Nephron (organoid): ENCODE results near the gene ZMYM5.
"Not testable (repeated sequence)": the region's sequence is repeated elsewhere in the genome, so short reads cannot be mapped to it uniquely, and the experiment has no call there.

Experiments
- H3K27ac Mint-ChIP-seq, 3 experiments: 2 replicates each; pipeline ENCODE4 v1.8.0; 2020; ENCODE audit warnings: mixed read lengths in 3 of 3, mild to moderate bottlenecking in 2 of 3, moderate library complexity in 1 of 3
- H3K27me3 Mint-ChIP-seq: 2 replicates; pipeline ENCODE4 v1.8.0; 2021; ENCODE audit warnings: low read depth, mild to moderate bottlenecking, moderate library complexity, mixed read lengths
- H3K36me3 Mint-ChIP-seq: 2 replicates; pipeline ENCODE4 v1.8.0; 2020; ENCODE audit warnings: low read depth, mixed read lengths
- H3K4me1 Mint-ChIP-seq: 2 replicates; pipeline ENCODE4 v1.8.0; 2020; ENCODE audit warnings: mixed read lengths
- H3K4me3 Mint-ChIP-seq, 3 experiments: 2 replicates each; pipeline ENCODE4 v1.8.0; 2020; ENCODE audit warnings: mild to moderate bottlenecking in 3 of 3, mixed read lengths in 3 of 3, moderate library complexity in 2 of 3
- H3K9me3 Mint-ChIP-seq: 2 replicates; pipeline ENCODE4 v1.8.0; 2020; ENCODE audit warnings: mixed read lengths
- TF ChIP-seq, protein P1 (sequence below), 3 experiments: fragments of 200-600 bp; sonication (generic); IDR thresholded peaks; one replicate each; pipeline ENCODE4 v1.5.0; 2021; ENCODE audit warnings: antibody characterized with exemption in 3 of 3; ENCODE audit not compliant: unreplicated experiment in 3 of 3

The ZMYM5 gene

GRCh38 chr13:19836472-19836871 is 27.0 kb downstream of the ZMYM5 start:
- Mint-ChIP-seq H3K4me3 (no peak overlapping the region), H3K36me3 (peaks cover 63% of the 10 kb centered on the region), H3K27me3 (no peaks in the 10 kb centered on the region), H3K27ac (no peak overlapping the region), H3K4me1 (peaks cover 6% of the 10 kb centered on the region), H3K9me3 (no peaks in the 10 kb centered on the region)
- TF ChIP-seq, protein P1, sequence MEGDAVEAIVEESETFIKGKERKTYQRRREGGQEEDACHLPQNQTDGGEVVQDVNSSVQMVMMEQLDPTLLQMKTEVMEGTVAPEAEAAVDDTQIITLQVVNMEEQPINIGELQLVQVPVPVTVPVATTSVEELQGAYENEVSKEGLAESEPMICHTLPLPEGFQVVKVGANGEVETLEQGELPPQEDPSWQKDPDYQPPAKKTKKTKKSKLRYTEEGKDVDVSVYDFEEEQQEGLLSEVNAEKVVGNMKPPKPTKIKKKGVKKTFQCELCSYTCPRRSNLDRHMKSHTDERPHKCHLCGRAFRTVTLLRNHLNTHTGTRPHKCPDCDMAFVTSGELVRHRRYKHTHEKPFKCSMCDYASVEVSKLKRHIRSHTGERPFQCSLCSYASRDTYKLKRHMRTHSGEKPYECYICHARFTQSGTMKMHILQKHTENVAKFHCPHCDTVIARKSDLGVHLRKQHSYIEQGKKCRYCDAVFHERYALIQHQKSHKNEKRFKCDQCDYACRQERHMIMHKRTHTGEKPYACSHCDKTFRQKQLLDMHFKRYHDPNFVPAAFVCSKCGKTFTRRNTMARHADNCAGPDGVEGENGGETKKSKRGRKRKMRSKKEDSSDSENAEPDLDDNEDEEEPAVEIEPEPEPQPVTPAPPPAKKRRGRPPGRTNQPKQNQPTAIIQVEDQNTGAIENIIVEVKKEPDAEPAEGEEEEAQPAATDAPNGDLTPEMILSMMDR (IDR thresholded peaks at IDR 0.05; ENCODE audit: unreplicated experiment in 3 of 3): no peak

DNA sequence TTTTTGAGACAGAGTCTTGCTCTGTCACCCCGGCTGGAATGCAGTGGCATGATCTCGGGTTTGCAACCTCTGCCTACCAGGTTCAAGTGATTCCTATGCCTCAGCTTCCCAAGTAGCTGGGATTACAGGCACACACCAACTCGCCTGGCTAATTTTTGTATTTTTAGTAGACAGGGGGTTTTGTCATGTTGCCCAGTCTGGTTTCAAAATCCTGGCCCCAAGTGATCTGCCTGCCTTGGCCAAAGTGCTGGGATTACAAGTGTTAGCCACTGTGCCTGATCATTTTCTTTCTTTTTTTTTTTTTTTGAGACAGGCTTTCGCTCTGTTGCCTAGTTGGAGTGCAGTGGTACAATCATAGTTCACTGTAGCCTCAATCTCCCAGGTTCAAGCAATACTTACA is 28.7 kb downstream of the ZMYM5 start:
- Mint-ChIP-seq H3K36me3 (peaks cover 66% of the 10 kb centered on the region), H3K27me3 (no peaks in the 10 kb centered on the region), H3K27ac (no peak overlapping the region), H3K4me1 (peaks cover 6% of the 10 kb centered on the region), H3K9me3 (no peaks in the 10 kb centered on the region), H3K4me3 (no peak overlapping the region)
- TF ChIP-seq, protein P1 (IDR thresholded peaks at IDR 0.05; ENCODE audit: unreplicated experiment in 3 of 3): no peak

DNA sequence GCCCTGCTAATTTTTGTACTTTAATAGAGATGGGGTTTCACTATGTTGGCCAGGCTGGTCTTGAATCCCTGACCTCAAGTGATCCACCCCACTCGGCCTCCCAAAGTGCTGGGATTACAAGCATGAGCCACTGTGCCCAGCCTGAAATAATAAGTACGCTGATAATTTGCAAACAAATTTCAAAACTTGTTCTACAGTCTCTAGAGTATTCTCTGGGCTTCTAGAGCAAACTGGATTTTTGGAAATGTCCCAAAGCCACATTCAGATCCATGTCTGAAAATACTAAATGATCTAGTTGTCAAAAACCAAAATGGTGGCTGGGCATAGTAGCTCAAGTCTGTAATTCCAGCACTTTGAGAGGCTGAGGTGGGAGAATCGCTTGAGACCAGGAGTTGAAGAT is 40.8 kb downstream of the ZMYM5 start:
- Mint-ChIP-seq H3K27ac (no peak overlapping the region), H3K36me3 (peaks cover 63% of the 10 kb centered on the region), H3K9me3 (no peaks in the 10 kb centered on the region), H3K27me3 (no peaks in the 10 kb centered on the region), H3K4me1 (no peaks in the 10 kb centered on the region), H3K4me3 (no peak overlapping the region)
- TF ChIP-seq, protein P1 (IDR thresholded peaks at IDR 0.05; ENCODE audit: unreplicated experiment in 3 of 3): no peak

DNA sequence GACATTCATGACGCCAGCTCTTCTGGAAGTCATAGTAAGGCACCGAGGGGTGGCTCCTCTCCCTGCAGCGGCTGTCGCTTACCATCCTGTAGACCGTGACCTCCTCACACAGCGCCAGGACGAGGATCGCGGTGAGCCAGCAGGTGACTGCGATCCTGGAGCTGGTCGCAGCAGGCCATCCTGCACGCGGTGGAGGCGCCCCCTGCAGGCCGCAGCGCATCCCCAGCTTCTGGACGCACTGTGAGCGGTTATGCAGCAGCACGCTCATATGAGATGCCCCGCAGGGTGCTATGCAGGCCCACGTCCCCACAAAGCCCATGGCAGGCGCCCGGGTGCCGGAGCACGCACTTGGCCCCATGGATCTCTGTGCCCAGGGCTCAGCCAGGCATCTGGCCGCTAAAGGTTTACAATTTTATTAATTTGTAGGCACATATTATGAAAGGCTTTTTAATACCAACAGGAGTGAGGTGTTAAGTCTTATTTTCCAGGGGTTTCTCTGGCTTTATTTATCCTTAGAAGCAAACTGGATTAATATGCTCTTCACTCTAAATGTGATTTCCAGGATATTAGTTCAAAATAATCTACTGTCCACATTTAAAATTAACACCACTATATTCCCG is 45.1 kb downstream of the ZMYM5 start:
- H3K4me3 Mint-ChIP-seq: no peak overlapping the region
- no peaks in the 10 kb centered on the region for H3K9me3 Mint-ChIP-seq
- peaks cover 43% of the 10 kb centered on the region for H3K36me3 Mint-ChIP-seq
- no peak overlapping the region for H3K27ac Mint-ChIP-seq
- no peaks in the 10 kb centered on the region for H3K4me1 Mint-ChIP-seq
- no peaks in the 10 kb centered on the region for H3K27me3 Mint-ChIP-seq
- TF ChIP-seq, protein P1 (IDR thresholded peaks at IDR 0.05; ENCODE audit: unreplicated experiment in 3 of 3): peak; percentile 43 to 66 (median 46)

GRCh38 chr13:19817510-19818158 is 45.8 kb downstream of the ZMYM5 start:
- no peaks in the 10 kb centered on the region for H3K27me3 Mint-ChIP-seq
- no peak overlapping the region for H3K4me3 Mint-ChIP-seq
- no peaks in the 10 kb centered on the region for H3K4me1 Mint-ChIP-seq
- no peaks in the 10 kb centered on the region for H3K9me3 Mint-ChIP-seq
- peaks cover 37% of the 10 kb centered on the region for H3K36me3 Mint-ChIP-seq
- no peak overlapping the region for H3K27ac Mint-ChIP-seq
- TF ChIP-seq, protein P1 (IDR thresholded peaks at IDR 0.05; ENCODE audit: unreplicated experiment in 3 of 3): no peak

DNA sequence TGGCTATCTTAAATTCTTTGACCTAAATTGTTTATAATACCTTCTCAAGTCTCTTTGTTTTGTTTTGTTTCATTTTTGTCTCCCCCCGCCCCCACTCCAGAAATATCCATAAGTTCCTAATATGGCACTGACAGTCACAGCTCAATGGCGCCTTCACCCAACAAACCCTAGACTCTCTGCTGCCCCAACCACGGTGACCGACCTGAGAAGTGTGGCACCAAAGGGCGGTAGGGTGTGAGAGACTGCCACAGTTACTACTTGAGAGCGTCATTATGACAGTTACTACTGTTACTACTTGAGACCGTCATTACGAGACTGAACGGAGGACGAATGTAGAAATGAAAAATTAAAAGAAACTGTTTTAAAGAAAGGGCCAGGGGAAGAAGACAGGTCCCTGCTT is 46.3 kb downstream of the ZMYM5 start:
- H3K4me3 Mint-ChIP-seq: no peak overlapping the region
- H3K4me1 Mint-ChIP-seq: no peaks in the 10 kb centered on the region
- H3K27me3 Mint-ChIP-seq: no peaks in the 10 kb centered on the region
- H3K27ac Mint-ChIP-seq: no peak overlapping the region
- peaks cover 40% of the 10 kb centered on the region for H3K36me3 Mint-ChIP-seq
- no peaks in the 10 kb centered on the region for H3K9me3 Mint-ChIP-seq
- TF ChIP-seq, protein P1 (IDR thresholded peaks at IDR 0.05; ENCODE audit: unreplicated experiment in 3 of 3): no peak

DNA sequence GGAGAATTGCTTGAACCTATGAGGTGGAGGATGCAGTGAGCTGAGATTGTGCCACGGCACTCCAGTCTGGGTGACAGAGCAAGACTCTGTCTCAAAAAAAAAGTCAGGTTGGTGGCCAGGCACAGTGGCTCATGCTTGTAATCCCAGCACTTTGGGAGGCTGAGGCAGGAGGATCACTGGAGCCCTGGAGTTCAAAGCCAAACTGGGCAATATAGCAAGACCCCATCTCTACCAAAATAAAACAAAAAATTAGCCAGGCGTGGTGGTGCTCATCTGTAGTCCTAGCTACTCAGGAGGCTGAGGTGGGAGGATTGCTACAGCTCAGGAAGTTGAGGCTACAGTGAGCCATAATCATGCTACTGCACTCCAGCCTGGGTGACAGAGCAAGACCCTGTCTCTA is 47.6 kb downstream of the ZMYM5 start:
- H3K36me3 Mint-ChIP-seq: peaks cover 37% of the 10 kb centered on the region

More for the DNA sequence above, 47.6 kb downstream of the ZMYM5 start:
- H3K27me3 Mint-ChIP-seq, H3K4me1 Mint-ChIP-seq, H3K27ac Mint-ChIP-seq, H3K4me3 Mint-ChIP-seq, H3K9me3 Mint-ChIP-seq: not testable (repeated sequence)
